ENCODE results near the gene CCNG1. TPM values are rescaled to one million over a fixed set of nuclear protein-coding genes. Genes with fewer than 3 reads are reported as not detected.

CCNG1 gene
- total RNA-seq, 1 donor from 2014 or later = 160 TPM

- DNase-seq = no peak
Observed at GRCh38 chr5:163489745-163490075, 52.3 kb downstream of the CCNG1 start.

Small RNA genes lying within 50 kb of the gene (small RNA-seq; reads per million reads assigned to genes)
- not detected for gene AC008723.1 (ENCODE audit: low replicate concordance)

Other genes starting within 250 kb of the CCNG1 start
- gene NUDCD2, start 22.5 kb downstream of the CCNG1 start, total RNA-seq = 10.7 TPM
- gene HMMR, start 23.0 kb downstream of the CCNG1 start, total RNA-seq = 17.7 TPM
- gene MAT2B, start 68.0 kb downstream of the CCNG1 start, total RNA-seq = 64.5 TPM

Data from tongue (tissue), 3 donors.